HepG2 (cell line): ENCODE data around the gene RASGRP4. TPM values are rescaled to one million over a fixed set of nuclear protein-coding genes. Genes with fewer than 3 reads are reported as not detected.

ENCODE experiments used
- ARID2 ChIP-seq: sonication (generic); formaldehyde crosslinking; IDR thresholded peaks from 2 replicates; pipeline ENCODE4 v1.8.1; 2022; ENCODE audit warnings: mild to moderate bottlenecking, missing genetic modification reagents, borderline replicate concordance
- ATF1 ChIP-seq: IDR thresholded peaks from 2 replicates; pipeline ENCODE4 v1.6.1; 2016; ENCODE audit warnings: mild to moderate bottlenecking, control low read depth
- EHMT2 ChIP-seq: fragments of 200-600 bp; sonication (generic); IDR thresholded peaks from 2 replicates; pipeline ENCODE4 v1.7.0; 2017; ENCODE audit warnings: antibody characterized with exemption, low read depth, low read length, borderline replicate concordance
- GPBP1L1 ChIP-seq: sonication (generic); formaldehyde crosslinking; IDR thresholded peaks from 2 replicates; pipeline ENCODE4 v1.5.0; 2020; ENCODE audit warnings: mild to moderate bottlenecking, missing genetic modification reagents
- HOXA3 ChIP-seq: sonication (generic); formaldehyde crosslinking; IDR thresholded peaks from 2 replicates; pipeline ENCODE4 v1.5.0; 2020; ENCODE audit warnings: missing genetic modification reagents
- MNT ChIP-seq: fragments of 450-650 bp; IDR thresholded peaks from 2 replicates; pipeline ENCODE4 v1.6.1; 2016
- MTERF4 ChIP-seq: sonication (generic); formaldehyde crosslinking; IDR thresholded peaks from 2 replicates; pipeline ENCODE4 v1.8.0; 2023; ENCODE audit warnings: mild to moderate bottlenecking, missing genetic modification reagents
- NFE2L2 ChIP-seq: fragments of 150-350 bp; IDR thresholded peaks from 2 replicates; pipeline ENCODE4 v1.6.1; 2014; ENCODE audit warnings: low read length
- NR1H2 ChIP-seq: sonication (generic); formaldehyde crosslinking; IDR thresholded peaks from 2 replicates; pipeline ENCODE4 v1.8.1; 2022; ENCODE audit warnings: low read depth, missing genetic modification reagents, borderline replicate concordance
- PREB ChIP-seq: sonication (generic); formaldehyde crosslinking; IDR thresholded peaks from 2 replicates; pipeline ENCODE4 v1.4.0; 2020; ENCODE audit warnings: missing genetic modification reagents
- SRY ChIP-seq: sonication (generic); formaldehyde crosslinking; IDR thresholded peaks from 2 replicates; pipeline ENCODE4 v1.8.0; 2022; ENCODE audit warnings: mild to moderate bottlenecking, missing genetic modification reagents
- ZFP36L2 ChIP-seq: sonication (generic); formaldehyde crosslinking; IDR thresholded peaks from 2 replicates; pipeline ENCODE4 v1.4.0; 2020; ENCODE audit warnings: missing genetic modification reagents
- ZMAT3 ChIP-seq: sonication (generic); formaldehyde crosslinking; conservative IDR thresholded peaks from 2 replicates; pipeline ENCODE4 v1.7.0; 2021; ENCODE audit warnings: missing genetic modification reagents
- ZNF468 ChIP-seq: sonication (generic); formaldehyde crosslinking; IDR thresholded peaks from 2 replicates; pipeline ENCODE4 v1.8.0; 2022; ENCODE audit warnings: mild to moderate bottlenecking, moderate library complexity, missing genetic modification reagents
- ZNF598 ChIP-seq: sonication (generic); formaldehyde crosslinking; IDR thresholded peaks from 2 replicates; pipeline ENCODE4 v1.5.1; 2020; ENCODE audit warnings: mild to moderate bottlenecking, missing genetic modification reagents, borderline replicate concordance
- ZNF609 ChIP-seq: sonication (generic); formaldehyde crosslinking; IDR thresholded peaks from 2 replicates; pipeline ENCODE4 v1.4.0; 2020; ENCODE audit warnings: mild to moderate bottlenecking, missing genetic modification reagents, borderline replicate concordance
- ZNF615 ChIP-seq: sonication (generic); formaldehyde crosslinking; IDR thresholded peaks from 2 replicates; pipeline ENCODE4 v1.5.0; 2020; ENCODE audit warnings: mild to moderate bottlenecking, missing genetic modification reagents, borderline replicate concordance
- ZNF761 ChIP-seq: sonication (generic); formaldehyde crosslinking; conservative IDR thresholded peaks from 2 replicates; pipeline ENCODE4 v1.4.0; 2020; ENCODE audit warnings: mild to moderate bottlenecking, missing genetic modification reagents
- ZNF773 ChIP-seq: sonication (generic); formaldehyde crosslinking; IDR thresholded peaks from 2 replicates; pipeline ENCODE4 v1.4.0; 2020; ENCODE audit warnings: missing genetic modification reagents, borderline replicate concordance
- polyA plus RNA-seq, 8 experiments: library from polyadenylated mRNA; depleted of rRNA in 3 of 8; stranded (reverse) in 7 of 8; unstranded in 1 of 8; fragments of >200 nt; fragmentation: Illumina TruSeq in 4 of 8; extraction: Trizol in 4 of 8; gene quantifications; 2 replicates each; pipeline versions ENCODE4 v1.2.1 to v1.2.3, GENCODE V29; 2011 to 2016; ENCODE audit warnings: low read depth in 4 of 8, missing spikeins in 1 of 8, mixed read lengths in 1 of 8; ENCODE audit not compliant: insufficient read depth in 1 of 8
- total RNA-seq, 5 experiments: library from RNA; depleted of rRNA; stranded (reverse); fragments of >200 nt; fragmentation: Illumina TruSeq; extraction: Trizol; gene quantifications; 2 replicates each; pipeline ENCODE4 v1.2.3, GENCODE V29; 2016; ENCODE audit warnings: low read depth in 1 of 5

Gene RASGRP4
- total and polyA plus RNA-seq, 2 of the 13 experiments (the other 11 are each of a cell fraction or from before 2014, with no cell fraction given) = not detected

- TF ChIP-seq MNT = no peak
- no peak; the same call in 1 of the 2 replicates for TF ChIP-seq ZNF598 (CRISPR knock-in tag)
- TF ChIP-seq ARID2 (CRISPR knock-in tag) = 0 out of 2 replicates have a peak, but pooled peaks have one; percentile 58
- no peak for TF ChIP-seq NR1H2 (CRISPR knock-in tag)
- peak; percentile 47; the same call in 1 of the 2 replicates for TF ChIP-seq ZFP36L2
- peak; percentile 99 for TF ChIP-seq HOXA3 (CRISPR knock-in tag)
- TF ChIP-seq ZNF609 (CRISPR knock-in tag) = peak; percentile 72
- TF ChIP-seq ZNF468 (CRISPR knock-in tag) = no peak
- no peak; the same call in 1 of the 2 replicates for TF ChIP-seq EHMT2
- peak; percentile 35; the same call in 1 of the 2 replicates for TF ChIP-seq PREB (CRISPR knock-in tag)
- TF ChIP-seq MTERF4 = 0 out of 2 replicates have a peak, but pooled peaks have one; percentile 69
- no peak for TF ChIP-seq ZNF615 (CRISPR knock-in tag)
- no peak for TF ChIP-seq NFE2L2
- peak; percentile 96 for TF ChIP-seq SRY
- peak; percentile 87; the same call in 1 of the 2 replicates for TF ChIP-seq ZNF761 (CRISPR knock-in tag)
- no peak for TF ChIP-seq GPBP1L1 (CRISPR knock-in tag)
- peak; percentile 88 for TF ChIP-seq ZMAT3
- TF ChIP-seq ATF1 (CRISPR knock-in tag) = peak; percentile 93
- TF ChIP-seq ZNF773 (CRISPR knock-in tag) = peak; percentile 77; the same call in 1 of the 2 replicates
Observed at GRCh38 chr19:38374332-38375097, 51.5 kb downstream of the RASGRP4 start, which contains the start of gene PSMD8 (continued).
